ENCODE data around the gene COBLL1. TPM values are rescaled to one million over a fixed set of nuclear protein-coding genes. Genes with fewer than 3 reads are reported as not detected.

Gene COBLL1
- total RNA-seq, 2 experiments from 2014 or later, result 0.53 TPM; not detected in 1

DNA sequence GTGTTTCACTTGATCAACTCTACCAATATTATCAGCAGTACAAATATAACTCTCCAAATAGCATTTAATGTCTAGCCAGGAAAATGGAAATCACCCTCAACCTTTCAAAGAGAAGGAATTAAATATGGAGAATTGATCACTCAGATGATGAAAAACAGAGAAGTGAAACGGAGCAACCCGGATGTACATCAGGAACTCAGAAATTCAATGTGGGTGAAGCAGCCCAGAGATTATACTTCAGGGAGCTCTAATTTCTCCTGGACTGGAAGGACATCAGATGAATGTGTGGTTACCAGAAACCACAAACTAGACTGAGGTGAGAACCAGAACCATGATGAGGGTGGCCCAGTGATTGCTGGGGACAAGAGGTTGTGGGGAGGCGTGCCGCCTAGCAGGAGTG is 35.5 kb upstream of the COBLL1 start:
- DNase-seq, result no peak
- Mint-ChIP-seq H3K27me3 (no peaks in the 10 kb centered on the region), H3K4me1 (ENCODE audit: low read depth) (no peaks in the 10 kb centered on the region), H3K4me3 (no peak overlapping the region), H3K36me3 (ENCODE audit: low read depth) (no peaks in the 10 kb centered on the region), H3K9me3 (peaks cover 3% of the 10 kb centered on the region), H3K27ac (no peak overlapping the region)
- intact Hi-C loops (cut with DNase I, micrococcal nuclease), result no loop called here
- Histone ChIP-seq H3K4me3 (ENCODE audit: low read length) (no peak overlapping the region), H3K27ac (ENCODE audit: low read depth in 1 of 2, low read length in 2 of 2) (no peak overlapping the region), H3K36me3 (ENCODE audit: insufficient read depth, low read length) (no peaks in the 10 kb centered on the region), H3K27me3 (ENCODE audit: control insufficient read depth in 1 of 2, insufficient read depth in 2 of 2, low read length in 2 of 2) (no peaks in the 10 kb centered on the region), H3K9me3 (ENCODE audit: control insufficient read depth in 1 of 2, insufficient read depth in 1 of 2, low read length in 2 of 2) (no peaks in the 10 kb centered on the region), H3K4me1 (ENCODE audit: insufficient read depth, low read length) (no peaks in the 10 kb centered on the region)
- POLR2A ChIA-PET, result no interaction called here
- CTCF ChIA-PET, result interaction anchor here (1.1 kb wide), 1 partner anchor 17 kb away, joined by 3 read pairs; no protein-coding TSS in a partner anchor
- no peak for ATAC-seq (ENCODE audit: poor library complexity)
- TF ChIP-seq, protein P1, sequence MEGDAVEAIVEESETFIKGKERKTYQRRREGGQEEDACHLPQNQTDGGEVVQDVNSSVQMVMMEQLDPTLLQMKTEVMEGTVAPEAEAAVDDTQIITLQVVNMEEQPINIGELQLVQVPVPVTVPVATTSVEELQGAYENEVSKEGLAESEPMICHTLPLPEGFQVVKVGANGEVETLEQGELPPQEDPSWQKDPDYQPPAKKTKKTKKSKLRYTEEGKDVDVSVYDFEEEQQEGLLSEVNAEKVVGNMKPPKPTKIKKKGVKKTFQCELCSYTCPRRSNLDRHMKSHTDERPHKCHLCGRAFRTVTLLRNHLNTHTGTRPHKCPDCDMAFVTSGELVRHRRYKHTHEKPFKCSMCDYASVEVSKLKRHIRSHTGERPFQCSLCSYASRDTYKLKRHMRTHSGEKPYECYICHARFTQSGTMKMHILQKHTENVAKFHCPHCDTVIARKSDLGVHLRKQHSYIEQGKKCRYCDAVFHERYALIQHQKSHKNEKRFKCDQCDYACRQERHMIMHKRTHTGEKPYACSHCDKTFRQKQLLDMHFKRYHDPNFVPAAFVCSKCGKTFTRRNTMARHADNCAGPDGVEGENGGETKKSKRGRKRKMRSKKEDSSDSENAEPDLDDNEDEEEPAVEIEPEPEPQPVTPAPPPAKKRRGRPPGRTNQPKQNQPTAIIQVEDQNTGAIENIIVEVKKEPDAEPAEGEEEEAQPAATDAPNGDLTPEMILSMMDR (IDR thresholded peaks at IDR 0.05), result no peak

DNA sequence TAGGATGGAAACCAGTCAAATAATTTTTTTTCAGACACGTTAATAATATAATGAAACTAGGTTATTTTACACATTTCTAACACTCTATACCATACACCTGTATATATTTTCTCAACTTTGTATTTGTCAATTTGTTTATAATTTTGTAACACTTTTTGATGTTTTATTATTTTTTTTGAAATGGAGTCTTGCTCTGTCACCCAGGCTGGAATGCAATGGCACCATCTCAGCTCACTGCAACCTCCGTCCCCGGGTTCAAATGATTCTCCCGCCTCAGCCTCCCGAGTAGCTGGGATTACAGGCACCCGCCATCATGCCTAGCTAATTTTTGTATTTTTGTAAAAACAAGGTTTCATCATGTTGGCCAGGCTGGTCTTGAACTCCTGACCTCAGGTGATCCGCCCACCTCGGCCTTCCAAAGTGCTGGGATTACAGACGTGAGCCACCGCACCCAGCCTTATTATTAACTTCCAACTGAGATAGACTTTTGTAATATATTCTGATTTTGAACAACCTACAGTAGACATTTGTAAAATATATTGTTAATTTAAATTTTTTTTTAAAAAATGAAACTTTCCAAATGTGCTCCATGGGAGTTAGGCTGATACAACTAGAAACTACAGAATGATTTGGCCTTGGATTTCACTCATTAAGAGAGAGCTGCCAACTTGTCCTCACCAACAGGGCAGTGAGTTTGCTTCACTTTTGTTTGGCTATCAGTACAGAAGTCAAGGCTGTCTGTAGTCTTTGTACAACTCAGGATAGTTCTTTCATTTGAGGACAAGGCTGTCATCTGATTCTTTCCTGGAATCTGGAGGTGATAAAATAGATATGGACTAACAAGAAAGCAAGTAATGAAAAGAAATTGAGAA is 33.9 kb upstream of the COBLL1 start:
- H3K9me3 ChIP-seq (ENCODE audit: control insufficient read depth in 1 of 2, insufficient read depth in 1 of 2, low read length in 2 of 2), result no peaks in the 10 kb centered on the region
- ChIA-PET CTCF (no interaction called here), POLR2A (no interaction called here)
- no peak for ATAC-seq (ENCODE audit: poor library complexity)
- no peak for DNase-seq
- H3K4me3 ChIP-seq (ENCODE audit: low read length), result no peak overlapping the region
- TF ChIP-seq, protein P1 (IDR thresholded peaks at IDR 0.05), result no peak
- Mint-ChIP-seq H3K27ac (no peak overlapping the region), H3K9me3 (peaks cover 3% of the 10 kb centered on the region), H3K4me3 (no peak overlapping the region), H3K4me1 (ENCODE audit: low read depth) (no peaks in the 10 kb centered on the region), H3K36me3 (ENCODE audit: low read depth) (no peaks in the 10 kb centered on the region), H3K27me3 (no peaks in the 10 kb centered on the region)
- no peaks in the 10 kb centered on the region for H3K27me3 ChIP-seq (ENCODE audit: control insufficient read depth in 1 of 2, insufficient read depth in 2 of 2, low read length in 2 of 2)
- H3K36me3 ChIP-seq (ENCODE audit: insufficient read depth, low read length), result no peaks in the 10 kb centered on the region
- no peak overlapping the region for H3K27ac ChIP-seq (ENCODE audit: low read depth in 1 of 2, low read length in 2 of 2)
- intact Hi-C loops (cut with DNase I, micrococcal nuclease), result no loop called here
- no peaks in the 10 kb centered on the region for H3K4me1 ChIP-seq (ENCODE audit: insufficient read depth, low read length)

GRCh38 chr2:164873210-164873908 is 31.7 kb upstream of the COBLL1 start:
- ChIA-PET CTCF (no interaction called here), POLR2A (no interaction called here)
- intact Hi-C loops (cut with DNase I, micrococcal nuclease), result no loop called here
- H3K27ac Mint-ChIP-seq, result no peak overlapping the region
- H3K4me1 Mint-ChIP-seq (ENCODE audit: low read depth), result no peaks in the 10 kb centered on the region
- no peaks in the 10 kb centered on the region for H3K9me3 ChIP-seq (ENCODE audit: control insufficient read depth in 1 of 2, insufficient read depth in 1 of 2, low read length in 2 of 2)
- H3K27me3 ChIP-seq (ENCODE audit: control insufficient read depth in 1 of 2, insufficient read depth in 2 of 2, low read length in 2 of 2), result no peaks in the 10 kb centered on the region
- TF ChIP-seq, protein P1 (IDR thresholded peaks at IDR 0.05), result no peak
- no peak overlapping the region for H3K4me3 ChIP-seq (ENCODE audit: low read length)
- no peak overlapping the region for H3K4me3 Mint-ChIP-seq
- H3K27me3 Mint-ChIP-seq, result no peaks in the 10 kb centered on the region
- no peaks in the 10 kb centered on the region for H3K4me1 ChIP-seq (ENCODE audit: insufficient read depth, low read length)
- ATAC-seq (ENCODE audit: poor library complexity) (no peak), DNase-seq (no peak)
- no peak overlapping the region for H3K27ac ChIP-seq (ENCODE audit: low read depth in 1 of 2, low read length in 2 of 2)
- peaks cover 3% of the 10 kb centered on the region for H3K9me3 Mint-ChIP-seq
- H3K36me3 ChIP-seq (ENCODE audit: insufficient read depth, low read length), result no peaks in the 10 kb centered on the region
- H3K36me3 Mint-ChIP-seq (ENCODE audit: low read depth), result no peaks in the 10 kb centered on the region

All from CD4-positive, alpha-beta T cell (primary cell).